Erythroblast (primary cell): ENCODE data around the gene AMD1.

Source experiments
- GATA1 ChIP-seq: IDR thresholded peaks from 2 replicates; pipeline ENCODE4 v1.6.1; 2011; ENCODE audit warnings: low read depth, mild to moderate bottlenecking, control low read depth, low read length, moderate library complexity
- POLR2A ChIP-seq: IDR thresholded peaks from 2 replicates; pipeline ENCODE4 v1.6.1; 2011; ENCODE audit warnings: mild to moderate bottlenecking, low read length

DNA sequence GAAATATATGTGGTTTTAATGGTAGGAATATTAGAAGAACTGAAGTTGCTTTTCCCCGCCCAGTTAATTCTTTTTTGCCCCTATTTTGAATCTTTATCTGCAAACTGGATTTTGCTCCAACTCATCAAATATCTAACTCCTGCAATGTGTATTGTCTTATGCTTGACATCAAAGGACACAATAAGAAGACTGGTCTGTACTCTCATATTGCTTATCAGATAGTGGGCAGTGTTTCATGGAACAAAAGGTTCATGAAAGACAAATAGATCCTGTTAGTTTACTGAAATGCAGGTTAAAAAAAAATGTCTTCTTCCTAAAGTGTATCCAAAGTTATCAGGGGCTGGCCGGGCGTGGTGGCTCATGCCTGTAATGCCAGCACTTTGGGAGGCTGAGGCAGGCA is 56.2 kb downstream of the AMD1 start:
- TF ChIP-seq POLR2A (no peak), GATA1 (no peak)
